GM12878 (cell line): ENCODE measurements around the gene DUS1L. TPM values are rescaled to one million over a fixed set of nuclear protein-coding genes. Genes with fewer than 3 reads are reported as not detected.

ENCODE experiments used
- ATAC-seq: fragments of 200-7000 bp; cut with Tn5 transposase; 3 replicates; pipeline ENCODE4 v1.9.1; 2020; ENCODE audit warnings: mild to moderate bottlenecking, moderate library complexity
- BruUV-seq: library from RNA; stranded (reverse); fragments of 400-500 nt; replicated peaks from 2 replicates; lab custom pipeline; 2021; lab: Mats Ljungman, UMichigan
- CTCF ChIA-PET: fragments of 300-600 bp; sonication (Branson Sonifier 250); formaldehyde crosslinking; extraction: SDS; loops from one replicate; lab custom pipeline; 2021; ENCODE audit warnings: inconsistent platforms; lab: Yijun Ruan, JAX
- POLR2A ChIA-PET: fragments of 350-600 bp; formaldehyde crosslinking; extraction: SDS; loops from one replicate; lab custom pipeline; 2021; ENCODE audit warnings: inconsistent platforms; lab: Charles Lee
- RAD21 ChIA-PET: fragments of 300-600 bp; sonication (Branson Sonifier 250); formaldehyde crosslinking; loops from one replicate; lab custom pipeline; 2023; ENCODE audit warnings: antibody characterized with exemption; ENCODE audit not compliant: unreplicated experiment; lab: Charles Lee
- SMC1A ChIA-PET: fragments of 300-600 bp; sonication (Branson Sonifier 250); formaldehyde crosslinking; loops from one replicate; lab custom pipeline; 2023; ENCODE audit not compliant: unreplicated experiment, uncharacterized antibody; lab: Charles Lee
- DNase-seq: peaks from one replicate; pipeline ENCODE4 v3.0.0-alpha.2; 2011; ENCODE audit warnings: low read depth, low spot score
- FAIRE-seq: peaks from 3 replicates; lab custom pipeline; 2011; peaks lifted over from hg19 to GRCh38; lab: Jason Lieb, UNC
- H2AFZ ChIP-seq: 2 replicates; pipeline ENCODE4 v1.6.0; 2011; ENCODE audit warnings: low read depth, low read length, control low read depth; ENCODE audit not compliant: control insufficient read depth
- H3K27ac ChIP-seq: 2 replicates; pipeline ENCODE4 v1.5.1; 2011; ENCODE audit warnings: control low read depth; ENCODE audit not compliant: control insufficient read depth, insufficient read depth
- H3K27me3 ChIP-seq, 2 experiments: replicated peaks in 1 of 2; 2 replicates each; pipeline versions ENCODE4 v1.6.0 to v1.6.1; 2011; ENCODE audit warnings: low read length in 1 of 2; ENCODE audit not compliant: control insufficient read depth in 2 of 2, insufficient read depth in 2 of 2
- H3K36me3 ChIP-seq, 2 experiments: 2 replicates each; pipeline ENCODE4 v1.5.1; 2011; ENCODE audit warnings: low read length in 1 of 2; ENCODE audit not compliant: control insufficient read depth in 2 of 2, insufficient read depth in 2 of 2
- H3K4me1 ChIP-seq: 2 replicates; pipeline ENCODE4 v1.6.1; 2011; ENCODE audit warnings: mild to moderate bottlenecking, low read length, moderate library complexity, mixed read lengths; ENCODE audit not compliant: control insufficient read depth, insufficient read depth
- H3K4me2 ChIP-seq: 2 replicates; pipeline ENCODE4 v1.6.0; 2011; ENCODE audit warnings: control low read depth; ENCODE audit not compliant: control insufficient read depth, insufficient read depth
- H3K4me3 ChIP-seq: fragments of 200-600 bp; sonication (generic); 2 replicates; pipeline ENCODE4 v1.5.1; 2016
- H3K79me2 ChIP-seq: 2 replicates; pipeline ENCODE4 v1.6.0; 2011; ENCODE audit warnings: low read length; ENCODE audit not compliant: control insufficient read depth, insufficient read depth
- H3K9ac ChIP-seq: 2 replicates; pipeline ENCODE4 v1.8.0; 2011; ENCODE audit warnings: low read length, control low read depth, mixed read lengths; ENCODE audit not compliant: control insufficient read depth, insufficient read depth
- H3K9me3 ChIP-seq: replicated peaks from 3 replicates; pipeline ENCODE4 v1.5.1; 2011; ENCODE audit warnings: mild to moderate bottlenecking, low read length; ENCODE audit not compliant: control insufficient read depth, insufficient read depth
- H4K20me1 ChIP-seq: 2 replicates; pipeline ENCODE4 v1.6.0; 2011; ENCODE audit not compliant: control insufficient read depth, insufficient read depth
- CBFB ChIP-seq: IDR thresholded peaks from 2 replicates; pipeline ENCODE4 v1.6.1; 2016; ENCODE audit warnings: antibody characterized with exemption, low read depth
- MYB ChIP-seq: fragments of 150-350 bp; IDR thresholded peaks from 2 replicates; pipeline ENCODE4 v1.6.1; 2014; ENCODE audit warnings: mild to moderate bottlenecking, low read depth, low read length, borderline replicate concordance
- PML ChIP-seq: IDR thresholded peaks from 2 replicates; pipeline ENCODE4 v1.6.1; 2012; ENCODE audit warnings: low read length, inconsistent platforms
- POLR2A ChIP-seq: IDR thresholded peaks from 2 replicates; pipeline ENCODE4 v1.6.1; 2011; ENCODE audit warnings: low read depth, mild to moderate bottlenecking, low read length
- SIX5 ChIP-seq: IDR thresholded peaks from 2 replicates; pipeline ENCODE4 v1.6.1; 2011; ENCODE audit warnings: mild to moderate bottlenecking, low read depth, low read length, moderate library complexity; ENCODE audit not compliant: severe bottlenecking
- whole genome bisulfite sequencing: methylation state at CpG from one replicate; pipeline ENCODE4 v1.1.6; 2016; ENCODE audit warnings: low lambda C conversion rate; ENCODE audit not compliant: insufficient replicate concordance, insufficient coverage; ENCODE audit errors: missing lambda C conversion rate; 5-methylcytosine and 5-hydroxymethylcytosine counted together
- in situ Hi-C: fragments of 300-500 bp; cut with MboI; formaldehyde crosslinking; loops from 9 replicates; pipeline ENCODE4 v1.14.3; 2018; ENCODE audit warnings: mixed read lengths
- intact Hi-C: fragments of 100-400 bp; cut with micrococcal nuclease; formaldehyde crosslinking; loops from one replicate; pipeline ENCODE4 v1.14.2; 2022; ENCODE audit not compliant: unreplicated experiment
- polyA plus RNA-seq, 11 experiments: library from polyadenylated mRNA; depleted of rRNA in 4 of 11; unstranded in 6 of 11; stranded (reverse) in 5 of 11; fragments of >200 nt; fragmentation: Nextera tagmentation in 4 of 11; fragmentation: Illumina TruSeq in 1 of 11; extraction: Ambion mirVana in 4 of 11; extraction: Trizol in 1 of 11; gene quantifications; 1 replicate in 1 of 11; 2 replicates in 10 of 11; pipeline versions ENCODE4 v1.2.1 to v1.2.3, GENCODE V29; 2011 to 2016; ENCODE audit warnings: inconsistent platforms in 2 of 11, missing spikeins in 2 of 11, low read depth in 1 of 11
- total RNA-seq, 4 experiments: library from RNA; depleted of rRNA in 3 of 4; stranded (reverse); fragments of >200 nt in 3 of 4; fragmentation: Illumina TruSeq in 1 of 4; extraction: Trizol in 1 of 4; gene quantifications; 2 replicates each; pipeline versions ENCODE4 v1.2.1 to v1.2.3, GENCODE V29; 2013 to 2021

Gene DUS1L
- total and polyA plus RNA-seq, 10 of the 15 experiments (the other 5 are each of a cell fraction or from before 2014, with no cell fraction given): 6.1 to 157 (median 44.5) TPM

GRCh38 chr17:82088838-82089722 lies 23.5 kb upstream of the DUS1L start:
- no peak for FAIRE-seq
- no peaks in the 10 kb centered on the region for H3K9me3 ChIP-seq
- no peak overlapping the region for H3K9ac ChIP-seq
- no peaks in the 10 kb centered on the region for H3K27me3 ChIP-seq
- RAD21 ChIA-PET: no interaction called here
- 94% methylated on average over 40 of the region's 47 CpGs for WGBS
- POLR2A ChIA-PET: interaction anchor here (0.5 kb wide), 2 partner anchors 183 to 494 kb away, joined by 3 read pairs; no protein-coding TSS in a partner anchor
- CTCF ChIA-PET: no interaction called here
- no TSS peak for BruUV-seq
- TF ChIP-seq SIX5: no peak
- TF ChIP-seq POLR2A: peak; percentile 60
- TF ChIP-seq, all 136 proteins: peak for 1
- intact Hi-C loops (no loop called here), in situ Hi-C loops (no loop called here)
- Histone ChIP-seq H3K79me2 (no peaks in the 10 kb centered on the region; the same call in 1 of the 2 replicates), H3K4me3 (no peak overlapping the region), H2AFZ (no peak overlapping the region), H3K4me1 (no peaks in the 10 kb centered on the region), H3K27ac (no peak overlapping the region), H3K4me2 (no peak overlapping the region), H3K36me3 (peaks cover 14 to 81% of the 10 kb centered on the region in 2 experiments), H4K20me1 (no peaks in the 10 kb centered on the region)
- no peak for ATAC-seq
- SMC1A ChIA-PET: no interaction called here
- DNase-seq: no peak

- no peak overlapping the region for H3K27ac ChIP-seq
- H3K27me3 ChIP-seq: no peaks in the 10 kb centered on the region
- in situ Hi-C loops (no loop called here), intact Hi-C loops (no loop called here)
- no peaks in the 10 kb centered on the region for H4K20me1 ChIP-seq
- ChIA-PET SMC1A (no interaction called here), CTCF (no interaction called here), POLR2A (no interaction called here), RAD21 (no interaction called here)
- TF ChIP-seq PML (no peak), MYB (no peak), POLR2A (peak; percentile 57), CBFB (no peak)
- H3K4me3 ChIP-seq: no peak overlapping the region
- no peaks in the 10 kb centered on the region; the same call in 1 of the 2 replicates for H3K79me2 ChIP-seq
- BruUV-seq: TSS peak; percentile 26
- H3K4me2 ChIP-seq: no peak overlapping the region
- H3K9ac ChIP-seq: no peak overlapping the region
- H3K4me1 ChIP-seq: no peaks in the 10 kb centered on the region
- H2AFZ ChIP-seq: no peak overlapping the region
- no peaks in the 10 kb centered on the region for H3K9me3 ChIP-seq
- WGBS: 98% methylated on average over 44 of the region's 48 CpGs
- peaks cover 15 to 83% of the 10 kb centered on the region in 2 experiments for H3K36me3 ChIP-seq
- DNase-seq (no peak), FAIRE-seq (no peak), ATAC-seq (no peak)
These were observed 22.6 kb upstream of the DUS1L start for GRCh38 chr17:82087961-82088837.
